Measurements from ENCODE around the gene ZC3H7A.

DNA sequence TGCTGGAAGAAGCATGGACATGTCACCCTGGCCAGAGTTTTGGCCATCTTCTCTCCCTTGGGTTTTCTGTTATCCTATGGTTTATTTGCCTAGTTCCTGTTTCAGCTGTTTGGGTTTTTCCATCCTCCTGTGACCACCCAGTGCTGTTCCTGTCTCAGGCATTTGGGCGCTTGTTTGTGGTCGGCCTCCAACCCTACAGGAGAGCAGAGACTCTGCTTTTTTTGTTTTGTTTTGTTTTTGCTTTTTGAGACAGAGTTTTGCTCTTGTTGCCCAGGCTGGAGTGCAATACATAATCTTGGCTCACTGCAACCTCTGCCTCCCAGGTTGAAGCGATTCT is 3.3 kb upstream of the ZC3H7A start:
- TF ChIP-seq, protein P1, sequence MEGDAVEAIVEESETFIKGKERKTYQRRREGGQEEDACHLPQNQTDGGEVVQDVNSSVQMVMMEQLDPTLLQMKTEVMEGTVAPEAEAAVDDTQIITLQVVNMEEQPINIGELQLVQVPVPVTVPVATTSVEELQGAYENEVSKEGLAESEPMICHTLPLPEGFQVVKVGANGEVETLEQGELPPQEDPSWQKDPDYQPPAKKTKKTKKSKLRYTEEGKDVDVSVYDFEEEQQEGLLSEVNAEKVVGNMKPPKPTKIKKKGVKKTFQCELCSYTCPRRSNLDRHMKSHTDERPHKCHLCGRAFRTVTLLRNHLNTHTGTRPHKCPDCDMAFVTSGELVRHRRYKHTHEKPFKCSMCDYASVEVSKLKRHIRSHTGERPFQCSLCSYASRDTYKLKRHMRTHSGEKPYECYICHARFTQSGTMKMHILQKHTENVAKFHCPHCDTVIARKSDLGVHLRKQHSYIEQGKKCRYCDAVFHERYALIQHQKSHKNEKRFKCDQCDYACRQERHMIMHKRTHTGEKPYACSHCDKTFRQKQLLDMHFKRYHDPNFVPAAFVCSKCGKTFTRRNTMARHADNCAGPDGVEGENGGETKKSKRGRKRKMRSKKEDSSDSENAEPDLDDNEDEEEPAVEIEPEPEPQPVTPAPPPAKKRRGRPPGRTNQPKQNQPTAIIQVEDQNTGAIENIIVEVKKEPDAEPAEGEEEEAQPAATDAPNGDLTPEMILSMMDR (IDR thresholded peaks at IDR 0.05), result no peak
- TF ChIP-seq POLR2A (IDR thresholded peaks at IDR 0.05) (no peak), POLR2AphosphoS5 (IDR thresholded peaks at IDR 0.05) (no peak), EP300 (IDR thresholded peaks at IDR 0.05) (no peak)

Measured in suprapubic skin (tissue), 4 donors.